Measurements from ENCODE around the gene DISP3. TPM values are rescaled to one million over a fixed set of nuclear protein-coding genes. Genes with fewer than 3 reads are reported as not detected.
A peak's percentile ranks its signal among the peaks of the same experiment; 100 is the strongest.

Gene DISP3
- polyA plus RNA-seq, 3 donors: 0.01 TPM; not detected in 2

DNA sequence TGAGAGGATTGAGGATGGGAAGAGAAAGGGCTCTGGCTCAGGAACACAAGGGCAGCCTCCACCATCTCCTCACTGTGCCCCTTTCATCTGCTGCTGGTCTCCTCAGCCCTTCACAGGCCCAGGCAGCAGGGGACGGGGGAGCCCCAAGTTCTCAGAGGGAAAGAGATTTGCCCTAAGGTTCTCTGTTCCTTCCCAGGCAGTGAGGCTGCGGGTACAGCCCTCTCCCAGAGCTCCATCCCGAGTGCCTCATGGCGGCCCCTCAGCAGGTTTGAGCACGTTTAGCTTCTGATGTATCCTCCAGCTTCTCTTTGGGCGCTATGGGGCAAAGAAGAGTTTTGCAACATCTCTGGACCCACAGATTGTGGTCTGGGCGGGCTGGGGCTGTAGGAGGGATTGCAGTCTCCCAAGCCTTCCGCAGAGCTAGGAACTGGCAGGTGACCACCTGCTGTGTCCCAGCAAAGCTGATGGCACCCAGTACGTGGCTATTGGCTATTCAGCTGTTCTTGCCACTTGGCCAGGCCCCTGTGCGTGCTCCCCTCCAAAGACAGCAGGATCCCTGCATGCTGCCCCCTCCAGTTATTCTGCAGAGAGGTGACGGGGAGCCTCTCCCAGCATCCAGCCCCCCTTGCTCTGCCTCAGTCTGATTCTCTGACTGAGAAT lies 10.1 kb downstream of the DISP3 start:
- peak overlapping the region in 1 of 7 donors; percentile 15 for H3K27ac Mint-ChIP-seq
- H3K27me3 Mint-ChIP-seq (ENCODE audit: low read depth in 3 of 3): peaks cover 6 to 18% (median 17%) of the 10 kb centered on the region in 3 donors
- no peaks in the 10 kb centered on the region for H3K4me1 Mint-ChIP-seq
- Histone ChIP-seq H2AFZ (ENCODE audit: insufficient read depth, low read depth, low read length, poor library complexity, severe bottlenecking) (no peak overlapping the region), H3K9me3 (replicated peaks in 1 of 2; ENCODE audit: control insufficient read depth in 1 of 2, insufficient read depth in 1 of 2, low read length in 2 of 2) (no peaks in the 10 kb centered on the region), H3K4me1 (ENCODE audit: control insufficient read depth in 1 of 2, insufficient read depth in 2 of 2, low read length in 2 of 2) (no peaks in the 10 kb centered on the region), H3K79me2 (ENCODE audit: insufficient read depth, low read length) (no peaks in the 10 kb centered on the region), H3K27ac (ENCODE audit: low read depth in 1 of 2, low read length in 2 of 2) (no peak overlapping the region), H3K9ac (ENCODE audit: insufficient read depth, low read length, poor library complexity, severe bottlenecking) (no peak overlapping the region), H3K4me3 (replicated peaks in 1 of 3; ENCODE audit: low read depth in 2 of 3, low read length in 3 of 3) (no peak overlapping the region), H3K4me2 (replicated peaks; ENCODE audit: extremely low read depth, low read length, poor library complexity, severe bottlenecking) (no peak overlapping the region), H3K27me3 (ENCODE audit: control insufficient read depth in 2 of 2, insufficient read depth in 2 of 2, low read length in 2 of 2) (no peaks in the 10 kb centered on the region), H3K36me3 (replicated peaks in 1 of 2; ENCODE audit: control insufficient read depth in 1 of 2, insufficient read depth in 2 of 2, low read length in 2 of 2) (no peaks in the 10 kb centered on the region), H4K20me1 (ENCODE audit: insufficient read depth, low read length) (no peaks in the 10 kb centered on the region)
- no peak overlapping the region for H3K4me3 Mint-ChIP-seq
- TF ChIP-seq, protein P1, sequence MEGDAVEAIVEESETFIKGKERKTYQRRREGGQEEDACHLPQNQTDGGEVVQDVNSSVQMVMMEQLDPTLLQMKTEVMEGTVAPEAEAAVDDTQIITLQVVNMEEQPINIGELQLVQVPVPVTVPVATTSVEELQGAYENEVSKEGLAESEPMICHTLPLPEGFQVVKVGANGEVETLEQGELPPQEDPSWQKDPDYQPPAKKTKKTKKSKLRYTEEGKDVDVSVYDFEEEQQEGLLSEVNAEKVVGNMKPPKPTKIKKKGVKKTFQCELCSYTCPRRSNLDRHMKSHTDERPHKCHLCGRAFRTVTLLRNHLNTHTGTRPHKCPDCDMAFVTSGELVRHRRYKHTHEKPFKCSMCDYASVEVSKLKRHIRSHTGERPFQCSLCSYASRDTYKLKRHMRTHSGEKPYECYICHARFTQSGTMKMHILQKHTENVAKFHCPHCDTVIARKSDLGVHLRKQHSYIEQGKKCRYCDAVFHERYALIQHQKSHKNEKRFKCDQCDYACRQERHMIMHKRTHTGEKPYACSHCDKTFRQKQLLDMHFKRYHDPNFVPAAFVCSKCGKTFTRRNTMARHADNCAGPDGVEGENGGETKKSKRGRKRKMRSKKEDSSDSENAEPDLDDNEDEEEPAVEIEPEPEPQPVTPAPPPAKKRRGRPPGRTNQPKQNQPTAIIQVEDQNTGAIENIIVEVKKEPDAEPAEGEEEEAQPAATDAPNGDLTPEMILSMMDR (IDR thresholded peaks at IDR 0.05): no peak
- no peak for DNase-seq
- H3K9me3 Mint-ChIP-seq: peaks cover 0 to 8% (median 0%) of the 10 kb centered on the region in 7 donors
- no peaks in the 10 kb centered on the region for H3K36me3 Mint-ChIP-seq
- 69% methylated on average over 10 of the region's 11 CpGs for WGBS (ENCODE audit: insufficient coverage)
- intact Hi-C loops (cut with micrococcal nuclease): no loop called here

DNA sequence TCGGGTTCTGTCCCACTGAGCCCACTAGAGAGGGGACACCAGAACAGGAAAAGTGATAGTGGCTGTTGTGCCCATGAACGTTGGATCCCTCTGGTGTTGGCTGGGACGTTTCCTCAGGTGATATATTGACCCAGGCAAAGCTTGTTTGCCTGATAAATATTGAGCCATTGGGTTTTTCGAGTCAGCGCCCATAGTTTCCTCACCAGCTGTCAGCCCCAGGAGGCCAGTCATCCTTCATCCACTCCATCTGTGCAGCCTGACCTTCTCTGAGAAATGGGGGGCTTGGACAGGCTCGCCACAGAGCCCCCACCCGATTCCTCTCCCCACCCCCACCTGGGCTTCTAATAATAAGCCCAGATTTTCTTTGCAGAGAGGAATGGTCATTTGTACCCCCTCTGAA lies 13.3 kb downstream of the DISP3 start:
- H3K27ac Mint-ChIP-seq: no peak overlapping the region

More for the DNA sequence above, 13.3 kb downstream of the DISP3 start:
- Mint-ChIP-seq H3K4me3 (no peak overlapping the region), H3K4me1 (no peaks in the 10 kb centered on the region), H3K27me3 (ENCODE audit: low read depth in 3 of 3) (peaks cover 5 to 8% (median 6%) of the 10 kb centered on the region in 3 donors), H3K9me3 (peaks cover 0 to 8% (median 0%) of the 10 kb centered on the region in 7 donors), H3K36me3 (no peaks in the 10 kb centered on the region)
- no peaks in the 10 kb centered on the region for H3K9me3 ChIP-seq (replicated peaks in 1 of 2; ENCODE audit: control insufficient read depth in 1 of 2, insufficient read depth in 1 of 2, low read length in 2 of 2)
- no peak overlapping the region for H3K9ac ChIP-seq (ENCODE audit: insufficient read depth, low read length, poor library complexity, severe bottlenecking)
- DNase-seq: no peak
- WGBS (ENCODE audit: insufficient coverage): 64% methylated on average over 3 of the region's 7 CpGs
- H4K20me1 ChIP-seq (ENCODE audit: insufficient read depth, low read length): no peaks in the 10 kb centered on the region
- no peak overlapping the region for H3K4me3 ChIP-seq (replicated peaks in 1 of 3; ENCODE audit: low read depth in 2 of 3, low read length in 3 of 3)
- H3K27me3 ChIP-seq (ENCODE audit: control insufficient read depth in 2 of 2, insufficient read depth in 2 of 2, low read length in 2 of 2): no peaks in the 10 kb centered on the region
- intact Hi-C loops (cut with micrococcal nuclease): no loop called here
- no peak overlapping the region for H2AFZ ChIP-seq (ENCODE audit: insufficient read depth, low read depth, low read length, poor library complexity, severe bottlenecking)
- no peak overlapping the region for H3K4me2 ChIP-seq (replicated peaks; ENCODE audit: extremely low read depth, low read length, poor library complexity, severe bottlenecking)
- H3K27ac ChIP-seq (ENCODE audit: low read depth in 1 of 2, low read length in 2 of 2): no peak overlapping the region
- no peaks in the 10 kb centered on the region for H3K79me2 ChIP-seq (ENCODE audit: insufficient read depth, low read length)
- no peaks in the 10 kb centered on the region for H3K4me1 ChIP-seq (ENCODE audit: control insufficient read depth in 1 of 2, insufficient read depth in 2 of 2, low read length in 2 of 2)
- H3K36me3 ChIP-seq (replicated peaks in 1 of 2; ENCODE audit: control insufficient read depth in 1 of 2, insufficient read depth in 2 of 2, low read length in 2 of 2): no peaks in the 10 kb centered on the region
- TF ChIP-seq, protein P1 (IDR thresholded peaks at IDR 0.05): no peak
